ENCODE measurements around the gene ZNF433. TPM values are rescaled to one million over a fixed set of nuclear protein-coding genes. Genes with fewer than 3 reads are reported as not detected.
A peak's percentile ranks its signal among the peaks of the same experiment; 100 is the strongest.

ZNF433 gene
- total and polyA plus RNA-seq, 2 experiments from 2014 or later, result 2.0 to 3.4 TPM

DNA sequence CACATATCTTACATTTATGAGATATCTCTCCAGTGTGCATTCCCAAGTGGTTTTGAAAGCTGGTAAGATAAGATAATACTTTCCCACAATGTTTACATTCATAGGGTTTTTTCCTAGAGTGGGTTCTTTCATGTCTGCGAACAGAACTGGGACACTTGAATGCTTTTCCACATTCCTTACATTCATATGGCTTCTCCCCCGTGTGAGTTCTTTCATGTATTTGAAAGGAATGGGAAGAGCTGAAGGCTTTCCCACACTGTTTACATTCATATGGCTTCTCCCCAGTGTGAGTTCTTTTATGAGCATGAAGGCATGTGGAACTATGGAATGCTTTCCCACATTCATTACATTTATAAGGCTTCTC lies 19.7 kb downstream of the ZNF433 start:
- no peak overlapping the region for H3K4me2 ChIP-seq
- Mint-ChIP-seq H3K27ac (no peak overlapping the region), H3K9me3 (peaks cover 94% of the 10 kb centered on the region), H3K27me3 (ENCODE audit: insufficient read depth, low read depth, poor library complexity) (peaks cover 3% of the 10 kb centered on the region), H3K4me3 (no peak overlapping the region), H3K4me1 (no peaks in the 10 kb centered on the region), H3K36me3 (ENCODE audit: low read depth) (peaks cover 38% of the 10 kb centered on the region)
- H4K20me1 ChIP-seq (replicated peaks; ENCODE audit: insufficient read depth), result no peaks in the 10 kb centered on the region
- H3K27me3 ChIP-seq (ENCODE audit: insufficient read depth), result no peaks in the 10 kb centered on the region
- no peak for ATAC-seq
- H3K4me1 ChIP-seq (ENCODE audit: insufficient read depth), result no peaks in the 10 kb centered on the region
- no peak overlapping the region for H2AFZ ChIP-seq
- TF ChIP-seq STAT1 (IDR thresholded peaks at IDR 0.05; ENCODE audit: unreplicated experiment) (no peak), CREB1 (CRISPR knock-in tag; IDR thresholded peaks at IDR 0.05; ENCODE audit: low read depth) (no peak)
- TF ChIP-seq, protein P1, sequence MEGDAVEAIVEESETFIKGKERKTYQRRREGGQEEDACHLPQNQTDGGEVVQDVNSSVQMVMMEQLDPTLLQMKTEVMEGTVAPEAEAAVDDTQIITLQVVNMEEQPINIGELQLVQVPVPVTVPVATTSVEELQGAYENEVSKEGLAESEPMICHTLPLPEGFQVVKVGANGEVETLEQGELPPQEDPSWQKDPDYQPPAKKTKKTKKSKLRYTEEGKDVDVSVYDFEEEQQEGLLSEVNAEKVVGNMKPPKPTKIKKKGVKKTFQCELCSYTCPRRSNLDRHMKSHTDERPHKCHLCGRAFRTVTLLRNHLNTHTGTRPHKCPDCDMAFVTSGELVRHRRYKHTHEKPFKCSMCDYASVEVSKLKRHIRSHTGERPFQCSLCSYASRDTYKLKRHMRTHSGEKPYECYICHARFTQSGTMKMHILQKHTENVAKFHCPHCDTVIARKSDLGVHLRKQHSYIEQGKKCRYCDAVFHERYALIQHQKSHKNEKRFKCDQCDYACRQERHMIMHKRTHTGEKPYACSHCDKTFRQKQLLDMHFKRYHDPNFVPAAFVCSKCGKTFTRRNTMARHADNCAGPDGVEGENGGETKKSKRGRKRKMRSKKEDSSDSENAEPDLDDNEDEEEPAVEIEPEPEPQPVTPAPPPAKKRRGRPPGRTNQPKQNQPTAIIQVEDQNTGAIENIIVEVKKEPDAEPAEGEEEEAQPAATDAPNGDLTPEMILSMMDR (conservative IDR thresholded peaks at IDR 0.05; ENCODE audit: low read depth in 2 of 2), result no peak
- H3K9me2 ChIP-seq (ENCODE audit: insufficient read depth), result peaks cover 8% of the 10 kb centered on the region; the same call in 1 of the 2 replicates
- H3K4me3 ChIP-seq, result no peak overlapping the region; the same call in 1 of the 2 replicates
- H3K36me3 ChIP-seq (ENCODE audit: insufficient read depth), result peaks cover 69% of the 10 kb centered on the region
- H3F3A ChIP-seq (replicated peaks; ENCODE audit: low read depth), result no peaks in the 10 kb centered on the region
- H3K27ac ChIP-seq (ENCODE audit: low read depth), result no peak overlapping the region
- DNase-seq (ENCODE audit: low spot score), result peak; percentile 26
- peaks cover 9% of the 10 kb centered on the region for H3K79me2 ChIP-seq (replicated peaks; ENCODE audit: insufficient read depth)

DNA sequence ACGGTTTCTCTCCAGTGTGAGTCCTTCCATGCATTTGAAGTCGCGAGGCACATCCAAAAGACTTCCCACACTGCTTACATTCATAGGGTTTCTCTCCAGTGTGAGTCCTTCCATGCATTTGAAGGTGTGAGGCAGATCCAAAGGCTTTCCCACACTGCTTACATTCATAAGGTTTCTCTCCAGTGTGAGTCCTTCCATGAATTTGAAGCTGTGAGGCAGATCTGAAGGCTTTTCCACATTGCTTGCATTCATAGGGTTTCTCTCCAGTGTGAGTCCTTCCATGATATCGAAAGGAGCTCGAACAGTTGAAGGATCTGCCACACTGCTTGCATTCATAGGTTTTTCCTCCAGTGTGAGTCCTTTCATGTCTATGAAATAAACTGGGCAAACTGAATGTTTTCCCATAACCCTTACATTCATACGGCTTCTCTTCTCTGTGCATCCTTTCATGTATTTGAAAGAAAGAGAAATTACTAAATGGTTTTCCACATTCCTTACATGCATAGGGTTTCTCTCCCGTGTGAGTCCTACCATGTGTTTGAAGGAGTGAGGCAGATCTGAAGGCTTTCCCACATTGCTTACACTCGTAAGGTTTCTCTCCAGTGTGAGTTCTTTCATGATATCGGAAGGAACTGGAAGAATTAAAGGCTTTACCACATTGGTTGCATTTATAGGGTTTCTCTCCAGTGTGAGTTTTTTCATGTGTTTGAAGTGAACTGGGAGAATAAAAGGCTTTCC lies 20.3 kb downstream of the ZNF433 start:
- Histone ChIP-seq H3K4me1 (ENCODE audit: insufficient read depth) (no peaks in the 10 kb centered on the region), H3K4me2 (no peak overlapping the region), H2AFZ (no peak overlapping the region), H3K27ac (ENCODE audit: low read depth) (no peak overlapping the region), H3K36me3 (ENCODE audit: insufficient read depth) (peaks cover 69% of the 10 kb centered on the region), H3K9me2 (ENCODE audit: insufficient read depth) (peaks cover 8% of the 10 kb centered on the region; the same call in 1 of the 2 replicates), H4K20me1 (replicated peaks; ENCODE audit: insufficient read depth) (no peaks in the 10 kb centered on the region), H3F3A (replicated peaks; ENCODE audit: low read depth) (no peaks in the 10 kb centered on the region), H3K27me3 (ENCODE audit: insufficient read depth) (no peaks in the 10 kb centered on the region), H3K4me3 (no peak overlapping the region), H3K79me2 (replicated peaks; ENCODE audit: insufficient read depth) (peaks cover 10% of the 10 kb centered on the region)
- no peak for DNase-seq (ENCODE audit: low spot score)
- H3K36me3 Mint-ChIP-seq (ENCODE audit: low read depth), result peaks cover 38% of the 10 kb centered on the region
- H3K9me3 Mint-ChIP-seq, result peaks cover 94% of the 10 kb centered on the region
- no peak overlapping the region for H3K27ac Mint-ChIP-seq
- H3K27me3 Mint-ChIP-seq (ENCODE audit: insufficient read depth, low read depth, poor library complexity), result peaks cover 3% of the 10 kb centered on the region
- no peaks in the 10 kb centered on the region for H3K4me1 Mint-ChIP-seq
- H3K4me3 Mint-ChIP-seq, result no peak overlapping the region
- no peak for ATAC-seq
- TF ChIP-seq, protein P2, sequence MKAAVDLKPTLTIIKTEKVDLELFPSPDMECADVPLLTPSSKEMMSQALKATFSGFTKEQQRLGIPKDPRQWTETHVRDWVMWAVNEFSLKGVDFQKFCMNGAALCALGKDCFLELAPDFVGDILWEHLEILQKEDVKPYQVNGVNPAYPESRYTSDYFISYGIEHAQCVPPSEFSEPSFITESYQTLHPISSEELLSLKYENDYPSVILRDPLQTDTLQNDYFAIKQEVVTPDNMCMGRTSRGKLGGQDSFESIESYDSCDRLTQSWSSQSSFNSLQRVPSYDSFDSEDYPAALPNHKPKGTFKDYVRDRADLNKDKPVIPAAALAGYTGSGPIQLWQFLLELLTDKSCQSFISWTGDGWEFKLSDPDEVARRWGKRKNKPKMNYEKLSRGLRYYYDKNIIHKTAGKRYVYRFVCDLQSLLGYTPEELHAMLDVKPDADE (IDR thresholded peaks at IDR 0.05), result no peak
- TF ChIP-seq ZNF114 (CRISPR knock-in tag; IDR thresholded peaks at IDR 0.05) (no peak), NANOG (IDR thresholded peaks at IDR 0.05; ENCODE audit: borderline replicate concordance) (no peak), EZH2phosphoT487 (IDR thresholded peaks at IDR 0.05; ENCODE audit: unreplicated experiment) (no peak), STAT1 (IDR thresholded peaks at IDR 0.05; ENCODE audit: unreplicated experiment) (no peak), JUNB (IDR thresholded peaks at IDR 0.05; ENCODE audit: unreplicated experiment) (no peak), POLR2AphosphoS5 (IDR thresholded peaks at IDR 0.05; ENCODE audit: low read depth) (no peak), EZH2 (IDR thresholded peaks at IDR 0.05; ENCODE audit: low read depth, unreplicated experiment) (no peak)
- TF ChIP-seq, protein P3, sequence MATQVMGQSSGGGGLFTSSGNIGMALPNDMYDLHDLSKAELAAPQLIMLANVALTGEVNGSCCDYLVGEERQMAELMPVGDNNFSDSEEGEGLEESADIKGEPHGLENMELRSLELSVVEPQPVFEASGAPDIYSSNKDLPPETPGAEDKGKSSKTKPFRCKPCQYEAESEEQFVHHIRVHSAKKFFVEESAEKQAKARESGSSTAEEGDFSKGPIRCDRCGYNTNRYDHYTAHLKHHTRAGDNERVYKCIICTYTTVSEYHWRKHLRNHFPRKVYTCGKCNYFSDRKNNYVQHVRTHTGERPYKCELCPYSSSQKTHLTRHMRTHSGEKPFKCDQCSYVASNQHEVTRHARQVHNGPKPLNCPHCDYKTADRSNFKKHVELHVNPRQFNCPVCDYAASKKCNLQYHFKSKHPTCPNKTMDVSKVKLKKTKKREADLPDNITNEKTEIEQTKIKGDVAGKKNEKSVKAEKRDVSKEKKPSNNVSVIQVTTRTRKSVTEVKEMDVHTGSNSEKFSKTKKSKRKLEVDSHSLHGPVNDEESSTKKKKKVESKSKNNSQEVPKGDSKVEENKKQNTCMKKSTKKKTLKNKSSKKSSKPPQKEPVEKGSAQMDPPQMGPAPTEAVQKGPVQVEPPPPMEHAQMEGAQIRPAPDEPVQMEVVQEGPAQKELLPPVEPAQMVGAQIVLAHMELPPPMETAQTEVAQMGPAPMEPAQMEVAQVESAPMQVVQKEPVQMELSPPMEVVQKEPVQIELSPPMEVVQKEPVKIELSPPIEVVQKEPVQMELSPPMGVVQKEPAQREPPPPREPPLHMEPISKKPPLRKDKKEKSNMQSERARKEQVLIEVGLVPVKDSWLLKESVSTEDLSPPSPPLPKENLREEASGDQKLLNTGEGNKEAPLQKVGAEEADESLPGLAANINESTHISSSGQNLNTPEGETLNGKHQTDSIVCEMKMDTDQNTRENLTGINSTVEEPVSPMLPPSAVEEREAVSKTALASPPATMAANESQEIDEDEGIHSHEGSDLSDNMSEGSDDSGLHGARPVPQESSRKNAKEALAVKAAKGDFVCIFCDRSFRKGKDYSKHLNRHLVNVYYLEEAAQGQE (IDR thresholded peaks at IDR 0.05; ENCODE audit: unreplicated experiment), result no peak
- TF ChIP-seq, protein P1 (conservative IDR thresholded peaks at IDR 0.05; ENCODE audit: low read depth in 2 of 2), result no peak

Measured in GM23338 (cell line).